ENCODE results near the gene LOC128125822.

The LOC128125822 gene

GRCh38 chr6:63567966-63568365 is 4.3 kb upstream of the LOC128125822 start:
- Histone ChIP-seq H3K27ac (peak overlapping the region; percentile 21), H3K27me3 (no peaks in the 10 kb centered on the region), H3K9me3 (ENCODE audit: low read depth) (no peaks in the 10 kb centered on the region), H3K4me3 (no peak overlapping the region), H3K9me2 (replicated peaks; ENCODE audit: insufficient read depth) (no peaks in the 10 kb centered on the region), H3K4me2 (no peak overlapping the region), H3K4me1 (ENCODE audit: insufficient read depth) (peaks cover 20% of the 10 kb centered on the region), H2AFZ (no peak overlapping the region), H3K79me2 (peaks cover 18% of the 10 kb centered on the region), H3K36me3 (replicated peaks; ENCODE audit: insufficient read depth, low read depth) (no peaks in the 10 kb centered on the region), H4K20me1 (ENCODE audit: insufficient read depth, poor library complexity, severe bottlenecking) (no peaks in the 10 kb centered on the region)
- no peak for DNase-seq (ENCODE audit: low spot score)
- no peak for TF ChIP-seq CTCF (IDR thresholded peaks at IDR 0.05; ENCODE audit: poor library complexity)
- TF ChIP-seq EZH2 (IDR thresholded peaks at IDR 0.05; ENCODE audit: borderline replicate concordance): no peak
- TF ChIP-seq EZH2phosphoT487 (IDR thresholded peaks at IDR 0.05; ENCODE audit: low read depth, severe bottlenecking, unreplicated experiment): no peak
- WGBS (ENCODE audit: low lambda C conversion rate, missing lambda C conversion rate): 75% methylated on average over 1 of the region's 1 CpG

- H3K9me3 ChIP-seq (ENCODE audit: low read depth): no peaks in the 10 kb centered on the region
- no peaks in the 10 kb centered on the region for H3K9me2 ChIP-seq (replicated peaks; ENCODE audit: insufficient read depth)
- DNase-seq (ENCODE audit: low spot score): peak; percentile 87
- H3K27ac ChIP-seq: peak overlapping the region; percentile 97
- no peaks in the 10 kb centered on the region for H3K27me3 ChIP-seq
- peaks cover 2% of the 10 kb centered on the region for H3K4me1 ChIP-seq (ENCODE audit: insufficient read depth)
- TF ChIP-seq EZH2 (IDR thresholded peaks at IDR 0.05; ENCODE audit: borderline replicate concordance): no peak
- TF ChIP-seq EZH2phosphoT487 (IDR thresholded peaks at IDR 0.05; ENCODE audit: low read depth, severe bottlenecking, unreplicated experiment): no peak
- TF ChIP-seq CTCF (IDR thresholded peaks at IDR 0.05; ENCODE audit: poor library complexity): no peak
- H3K4me2 ChIP-seq: peak overlapping the region; percentile 73
- H3K4me3 ChIP-seq: peak overlapping the region; percentile 20
- H4K20me1 ChIP-seq (ENCODE audit: insufficient read depth, poor library complexity, severe bottlenecking): peaks cover 27% of the 10 kb centered on the region
- peaks cover 53% of the 10 kb centered on the region for H3K79me2 ChIP-seq
- no peaks in the 10 kb centered on the region for H3K36me3 ChIP-seq (replicated peaks; ENCODE audit: insufficient read depth, low read depth)
- peak overlapping the region; percentile 8 for H2AFZ ChIP-seq
- WGBS (ENCODE audit: low lambda C conversion rate, missing lambda C conversion rate): 9% methylated on average over 20 of the region's 20 CpGs
Measured at GRCh38 chr6:63571361-63572043, 778 bp upstream of the LOC128125822 start.

- Histone ChIP-seq H3K4me2 (peak overlapping the region; percentile 27), H3K79me2 (peaks cover 59% of the 10 kb centered on the region), H3K36me3 (replicated peaks; ENCODE audit: insufficient read depth, low read depth) (no peaks in the 10 kb centered on the region), H3K27me3 (no peaks in the 10 kb centered on the region), H3K9me2 (replicated peaks; ENCODE audit: insufficient read depth) (no peaks in the 10 kb centered on the region), H3K9me3 (ENCODE audit: low read depth) (no peaks in the 10 kb centered on the region), H3K27ac (peak overlapping the region; percentile 100), H3K4me1 (ENCODE audit: insufficient read depth) (no peaks in the 10 kb centered on the region), H3K4me3 (peak overlapping the region; percentile 93), H2AFZ (no peak overlapping the region), H4K20me1 (ENCODE audit: insufficient read depth, poor library complexity, severe bottlenecking) (peaks cover 39% of the 10 kb centered on the region)
- WGBS (ENCODE audit: low lambda C conversion rate, missing lambda C conversion rate): 2% methylated on average over 41 of the region's 42 CpGs
- DNase-seq (ENCODE audit: low spot score): peak; percentile 41
- no peak for TF ChIP-seq EZH2phosphoT487 (IDR thresholded peaks at IDR 0.05; ENCODE audit: low read depth, severe bottlenecking, unreplicated experiment)
- TF ChIP-seq CTCF (IDR thresholded peaks at IDR 0.05; ENCODE audit: poor library complexity): no peak
- TF ChIP-seq EZH2 (IDR thresholded peaks at IDR 0.05; ENCODE audit: borderline replicate concordance): no peak
Measured at GRCh38 chr6:63572747-63573075, 431 bp downstream of the LOC128125822 start.
